SK-N-SH (cell line): ENCODE data around the gene ABCA10. TPM values are rescaled to one million over a fixed set of nuclear protein-coding genes. Genes with fewer than 3 reads are reported as not detected.

ENCODE experiments used
- CTCF ChIA-PET: fragments of 300-600, 350-600 bp; formaldehyde crosslinking; extraction: SDS; loops from one replicate; lab custom pipeline; 2021; lab: Yijun Ruan, JAX
- POLR2A ChIA-PET: fragments of 350-600 bp; sonication (Branson Sonifier 250); formaldehyde crosslinking; extraction: SDS; loops from one replicate; lab custom pipeline; 2020; ENCODE audit warnings: antibody characterized with exemption, inconsistent platforms; lab: Yijun Ruan, JAX
- DNase-seq: peaks from one replicate; pipeline ENCODE4 v3.0.0; 2012
- H2AFZ ChIP-seq: fragments of 200-600 bp; sonication (generic); 2 replicates; pipeline ENCODE4 v1.8.1; 2016; ENCODE audit warnings: antibody characterized with exemption, mild to moderate bottlenecking, low read depth
- H3F3A ChIP-seq: fragments of 200-600 bp; sonication (generic); replicated peaks from 2 replicates; pipeline ENCODE3; 2016; ENCODE audit warnings: antibody characterized with exemption, mild to moderate bottlenecking; ENCODE audit not compliant: insufficient read depth
- H3K27ac ChIP-seq, 2 experiments: fragments of 200-500 bp in 1 of 2; fragments of 200-600 bp in 1 of 2; sonication (Bioruptor generic) in 1 of 2; sonication (generic), shearing (Covaris generic) in 1 of 2; 2 replicates each; pipeline versions ENCODE4 v1.5.1 to v1.6.1; 2014 to 2016; ENCODE audit warnings: low read depth in 2 of 2, inconsistent platforms in 1 of 2, low read length in 1 of 2, mild to moderate bottlenecking in 1 of 2, mixed read lengths in 1 of 2
- H3K27me3 ChIP-seq: fragments of 200-600 bp; sonication (generic), shearing (Covaris generic); 2 replicates; pipeline ENCODE4 v1.6.1; 2016; ENCODE audit warnings: mixed run types; ENCODE audit not compliant: insufficient read depth
- H3K36me3 ChIP-seq, 2 experiments: fragments of 200-500 bp in 1 of 2; fragments of 200-600 bp in 1 of 2; sonication (Bioruptor generic) in 1 of 2; sonication (generic) in 1 of 2; replicated peaks in 1 of 2; 2 replicates each; pipeline versions ENCODE3 to v1.5.1; 2014 to 2016; ENCODE audit warnings: low read length in 1 of 2, mild to moderate bottlenecking in 1 of 2; ENCODE audit not compliant: insufficient read depth in 2 of 2, control insufficient read depth in 1 of 2
- H3K4me1 ChIP-seq, 2 experiments: fragments of 200-500 bp in 1 of 2; fragments of 200-600 bp in 1 of 2; sonication (Bioruptor generic) in 1 of 2; sonication (generic), shearing (Covaris generic) in 1 of 2; 2 replicates each; pipeline versions ENCODE4 v1.5.1 to v1.6.1; 2014 to 2016; ENCODE audit warnings: low read depth in 1 of 2, low read length in 1 of 2, mixed run types in 1 of 2; ENCODE audit not compliant: insufficient read depth in 2 of 2, control insufficient read depth in 1 of 2
- H3K4me2 ChIP-seq: fragments of 200-600 bp; sonication (generic), shearing (Covaris generic); 2 replicates; pipeline ENCODE4 v1.6.1; 2017; ENCODE audit warnings: mixed run types
- H3K4me3 ChIP-seq, 2 experiments: fragments of 200-500 bp in 1 of 2; fragments of 200-600 bp in 1 of 2; sonication (Bioruptor generic) in 1 of 2; sonication (generic), shearing (Covaris generic) in 1 of 2; 2 replicates each; pipeline versions ENCODE4 v1.5.1 to v1.8.1; 2014 to 2016; ENCODE audit warnings: low read depth in 2 of 2, inconsistent platforms in 1 of 2, low read length in 1 of 2, mild to moderate bottlenecking in 1 of 2, mixed read lengths in 1 of 2, moderate library complexity in 1 of 2
- H3K79me2 ChIP-seq: fragments of 200-600 bp; sonication (generic); 2 replicates; pipeline ENCODE4 v1.8.1; 2017; ENCODE audit warnings: mild to moderate bottlenecking; ENCODE audit not compliant: insufficient read depth
- H3K9ac ChIP-seq: fragments of 200-600 bp; sonication (generic); 2 replicates; pipeline ENCODE4 v1.6.1; 2017; ENCODE audit warnings: mixed run types
- H3K9me2 ChIP-seq: fragments of 200-600 bp; sonication (generic); 2 replicates; pipeline ENCODE4 v1.6.1; 2017; ENCODE audit warnings: mixed run types
- H3K9me3 ChIP-seq: fragments of 200-600 bp; sonication (generic); 2 replicates; pipeline ENCODE4 v1.6.1; 2017; ENCODE audit warnings: mixed run types, mild to moderate bottlenecking, moderate library complexity
- H4K20me1 ChIP-seq: fragments of 200-600 bp; sonication (generic); 2 replicates; pipeline ENCODE4 v1.6.1; 2017; ENCODE audit warnings: mild to moderate bottlenecking, mixed run types; ENCODE audit not compliant: insufficient read depth
- GABPA ChIP-seq: IDR thresholded peaks from 2 replicates; pipeline ENCODE4 v1.4.0; 2012; ENCODE audit warnings: low read depth, mild to moderate bottlenecking
- GATA2 ChIP-seq: sonication (generic); formaldehyde crosslinking; IDR thresholded peaks from 2 replicates; pipeline ENCODE4 v1.5.0; 2020; ENCODE audit warnings: mild to moderate bottlenecking, missing genetic modification reagents
- IRF3 ChIP-seq: fragments of 150-350 bp; IDR thresholded peaks from 2 replicates; pipeline ENCODE4 v1.6.1; 2016; ENCODE audit warnings: mild to moderate bottlenecking, low read depth, low read length
- JUND ChIP-seq: IDR thresholded peaks from 2 replicates; pipeline ENCODE4 v1.4.0; 2012
- MEF2A ChIP-seq: IDR thresholded peaks from 2 replicates; pipeline ENCODE4 v1.4.0; 2012; ENCODE audit warnings: low read depth, borderline replicate concordance
- RAD21 ChIP-seq: IDR thresholded peaks from 2 replicates; pipeline ENCODE4 v1.6.1; 2012; ENCODE audit warnings: mild to moderate bottlenecking, low read length
- RCOR1 ChIP-seq: fragments of 150-350 bp; IDR thresholded peaks from 2 replicates; pipeline ENCODE4 v1.6.1; 2017; ENCODE audit warnings: antibody characterized with exemption, low read length
- RFX5 ChIP-seq: IDR thresholded peaks from 2 replicates; pipeline ENCODE4 v1.6.1; 2012; ENCODE audit warnings: mild to moderate bottlenecking, improper control_type of control experiment, low read length
- SIN3A ChIP-seq: IDR thresholded peaks from 2 replicates; pipeline ENCODE4 v1.6.1; 2012; ENCODE audit warnings: low read depth, mild to moderate bottlenecking, low read length, moderate library complexity, borderline replicate concordance
- TCF12 ChIP-seq: IDR thresholded peaks from 2 replicates; pipeline ENCODE4 v1.4.0; 2012
- WGBS: methylation state at CpG from one replicate; pipeline ENCODE4 v1.1.6; 2017; ENCODE audit warnings: low lambda C conversion rate; 5-methylcytosine and 5-hydroxymethylcytosine counted together
- polyA plus RNA-seq, 3 experiments: library from polyadenylated mRNA; depleted of rRNA; stranded (reverse); fragments of >200 nt; gene quantifications; 2 replicates each; pipeline ENCODE4 v1.2.3, GENCODE V29; 2012
- TF ChIP-seq, protein P1 (sequence below): IDR thresholded peaks from 2 replicates; pipeline ENCODE4; 2012
- TF ChIP-seq, protein P2 (sequence below): fragments of 200-600 bp; sonication (generic); IDR thresholded peaks from 2 replicates; pipeline ENCODE4 v1.6.1; 2017; ENCODE audit warnings: antibody characterized with exemption, mild to moderate bottlenecking, moderate library complexity
- TF ChIP-seq, protein P3 (sequence below): IDR thresholded peaks from 2 replicates; pipeline ENCODE4 v1.4.0; 2012; ENCODE audit warnings: low read depth
- TF ChIP-seq, protein P4 (sequence below): fragments of 150-350 bp; IDR thresholded peaks from 2 replicates; pipeline ENCODE4 v1.6.1; 2017; ENCODE audit warnings: antibody characterized with exemption, low read length, low read depth, borderline replicate concordance

The ABCA10 gene
- polyA plus RNA-seq, 1 of the 3 experiments (the other 2 are of a cell fraction) = 0.07 TPM

GRCh38 chr17:69236946-69237345, 8.3 kb upstream of the ABCA10 start:
- no peak for DNase-seq
- ChIA-PET POLR2A (no interaction called here), CTCF (interaction anchor here (3.5 to 16.2 kb wide), 2 partner anchors 11 to 460 kb away, joined by 22 to 185 read pairs; no protein-coding TSS in a partner anchor)
- H2AFZ ChIP-seq = no peak overlapping the region
- WGBS = 19% methylated on average over 3 of the region's 3 CpGs
- no peaks in the 10 kb centered on the region for H3F3A ChIP-seq
- TF ChIP-seq, protein P1, sequence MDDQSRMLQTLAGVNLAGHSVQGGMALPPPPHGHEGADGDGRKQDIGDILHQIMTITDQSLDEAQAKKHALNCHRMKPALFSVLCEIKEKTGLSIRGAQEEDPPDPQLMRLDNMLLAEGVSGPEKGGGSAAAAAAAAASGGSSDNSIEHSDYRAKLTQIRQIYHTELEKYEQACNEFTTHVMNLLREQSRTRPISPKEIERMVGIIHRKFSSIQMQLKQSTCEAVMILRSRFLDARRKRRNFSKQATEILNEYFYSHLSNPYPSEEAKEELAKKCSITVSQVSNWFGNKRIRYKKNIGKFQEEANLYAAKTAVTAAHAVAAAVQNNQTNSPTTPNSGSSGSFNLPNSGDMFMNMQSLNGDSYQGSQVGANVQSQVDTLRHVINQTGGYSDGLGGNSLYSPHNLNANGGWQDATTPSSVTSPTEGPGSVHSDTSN = no peak
- TF ChIP-seq, protein P2, sequence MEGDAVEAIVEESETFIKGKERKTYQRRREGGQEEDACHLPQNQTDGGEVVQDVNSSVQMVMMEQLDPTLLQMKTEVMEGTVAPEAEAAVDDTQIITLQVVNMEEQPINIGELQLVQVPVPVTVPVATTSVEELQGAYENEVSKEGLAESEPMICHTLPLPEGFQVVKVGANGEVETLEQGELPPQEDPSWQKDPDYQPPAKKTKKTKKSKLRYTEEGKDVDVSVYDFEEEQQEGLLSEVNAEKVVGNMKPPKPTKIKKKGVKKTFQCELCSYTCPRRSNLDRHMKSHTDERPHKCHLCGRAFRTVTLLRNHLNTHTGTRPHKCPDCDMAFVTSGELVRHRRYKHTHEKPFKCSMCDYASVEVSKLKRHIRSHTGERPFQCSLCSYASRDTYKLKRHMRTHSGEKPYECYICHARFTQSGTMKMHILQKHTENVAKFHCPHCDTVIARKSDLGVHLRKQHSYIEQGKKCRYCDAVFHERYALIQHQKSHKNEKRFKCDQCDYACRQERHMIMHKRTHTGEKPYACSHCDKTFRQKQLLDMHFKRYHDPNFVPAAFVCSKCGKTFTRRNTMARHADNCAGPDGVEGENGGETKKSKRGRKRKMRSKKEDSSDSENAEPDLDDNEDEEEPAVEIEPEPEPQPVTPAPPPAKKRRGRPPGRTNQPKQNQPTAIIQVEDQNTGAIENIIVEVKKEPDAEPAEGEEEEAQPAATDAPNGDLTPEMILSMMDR = no peak
- TF ChIP-seq IRF3 = no peak
- TF ChIP-seq JUND = no peak
- no peak for TF ChIP-seq RAD21
- no peak for TF ChIP-seq SIN3A
- TF ChIP-seq GABPA = no peak
- TF ChIP-seq TCF12 = no peak
- no peak for TF ChIP-seq GATA2 (CRISPR knock-in tag)
- no peak for TF ChIP-seq MEF2A
- no peak for TF ChIP-seq RFX5
- TF ChIP-seq, protein P3, sequence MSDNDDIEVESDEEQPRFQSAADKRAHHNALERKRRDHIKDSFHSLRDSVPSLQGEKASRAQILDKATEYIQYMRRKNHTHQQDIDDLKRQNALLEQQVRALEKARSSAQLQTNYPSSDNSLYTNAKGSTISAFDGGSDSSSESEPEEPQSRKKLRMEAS = no peak
- TF ChIP-seq RCOR1 = no peak
- TF ChIP-seq, protein P4, sequence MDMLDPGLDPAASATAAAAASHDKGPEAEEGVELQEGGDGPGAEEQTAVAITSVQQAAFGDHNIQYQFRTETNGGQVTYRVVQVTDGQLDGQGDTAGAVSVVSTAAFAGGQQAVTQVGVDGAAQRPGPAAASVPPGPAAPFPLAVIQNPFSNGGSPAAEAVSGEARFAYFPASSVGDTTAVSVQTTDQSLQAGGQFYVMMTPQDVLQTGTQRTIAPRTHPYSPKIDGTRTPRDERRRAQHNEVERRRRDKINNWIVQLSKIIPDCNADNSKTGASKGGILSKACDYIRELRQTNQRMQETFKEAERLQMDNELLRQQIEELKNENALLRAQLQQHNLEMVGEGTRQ = no peak
- peaks cover 8% of the 10 kb centered on the region; the same call in 1 of the 2 replicates for H3K9me3 ChIP-seq
- no peak overlapping the region for H3K9ac ChIP-seq
- H3K9me2 ChIP-seq = no peaks in the 10 kb centered on the region
- no peak overlapping the region for H3K27ac ChIP-seq
- no peaks in the 10 kb centered on the region for H4K20me1 ChIP-seq
- no peaks in the 10 kb centered on the region for H3K79me2 ChIP-seq
- no peaks in the 10 kb centered on the region for H3K27me3 ChIP-seq
- H3K36me3 ChIP-seq = no peaks in the 10 kb centered on the region
- no peak overlapping the region for H3K4me3 ChIP-seq
- H3K4me2 ChIP-seq = no peak overlapping the region
- H3K4me1 ChIP-seq = no peaks in the 10 kb centered on the region
